Activated gamma-delta T cell (primary cell): ENCODE results near the gene ERCC4.

ENCODE experiments used
- DNase-seq: peaks from one replicate; lab custom pipeline; 2025; lab: John Stamatoyannopoulos, UW

Gene ERCC4

GRCh38 chr16:13948086-13948485, 28.1 kb downstream of the ERCC4 start:
- DNase-seq = no peak

- DNase-seq = no peak
Measured at GRCh38 chr16:13950821-13951547, 31.0 kb downstream of the ERCC4 start.

GRCh38 chr16:13951611-13952010, 31.7 kb downstream of the ERCC4 start:
- DNase-seq = no peak

- DNase-seq = no peak
Measured at GRCh38 chr16:13953501-13953900, 33.5 kb downstream of the ERCC4 start.

GRCh38 chr16:13956635-13957196, 36.8 kb downstream of the ERCC4 start:
- DNase-seq = no peak

GRCh38 chr16:13957197-13958078, 37.5 kb downstream of the ERCC4 start:
- no peak for DNase-seq

GRCh38 chr16:13958474-13958873, 38.5 kb downstream of the ERCC4 start:
- DNase-seq = no peak

GRCh38 chr16:13959626-13960025, 39.7 kb downstream of the ERCC4 start:
- no peak for DNase-seq

GRCh38 chr16:13961099-13961811, 41.3 kb downstream of the ERCC4 start:
- DNase-seq = no peak

GRCh38 chr16:13962232-13962631, 42.3 kb downstream of the ERCC4 start:
- DNase-seq = no peak

GRCh38 chr16:13968835-13969234, 48.9 kb downstream of the ERCC4 start:
- DNase-seq = no peak

- DNase-seq = no peak
Measured at GRCh38 chr16:13969711-13970110, 49.8 kb downstream of the ERCC4 start.

- DNase-seq = no peak
Measured at GRCh38 chr16:13970708-13971422, 50.9 kb downstream of the ERCC4 start.

- no peak for DNase-seq
Measured at GRCh38 chr16:13973321-13974023, 53.5 kb downstream of the ERCC4 start.

GRCh38 chr16:13977177-13977576, 57.2 kb downstream of the ERCC4 start:
- DNase-seq = no peak

- DNase-seq = no peak
Measured at GRCh38 chr16:13982451-13982850, 62.5 kb downstream of the ERCC4 start.

GRCh38 chr16:13983625-13984024, 63.7 kb downstream of the ERCC4 start:
- DNase-seq = no peak

- DNase-seq = no peak
Measured at GRCh38 chr16:13984794-13985193, 64.8 kb downstream of the ERCC4 start.

GRCh38 chr16:13988038-13988437, 68.1 kb downstream of the ERCC4 start:
- DNase-seq = no peak

GRCh38 chr16:13992322-13992721, 72.4 kb downstream of the ERCC4 start:
- DNase-seq = no peak

GRCh38 chr16:13992976-13993375, 73.0 kb downstream of the ERCC4 start:
- no peak for DNase-seq
